Stomach (tissue), 9 donors: ENCODE data around the gene PROB1. TPM values are rescaled to one million over a fixed set of nuclear protein-coding genes. Genes with fewer than 3 reads are reported as not detected.
A peak's percentile ranks its signal among the peaks of the same experiment; 100 is the strongest.

Experiments used
- DNase-seq, 2 donors: peaks; one replicate each; pipeline versions ENCODE4 v3.0.0 to v3.0.0-alpha.2; 2013 to 2019
- H3K27ac ChIP-seq, 5 donors: fragments of 200-600 bp in 4 of 5; sonication (generic) in 4 of 5; one replicate each; pipeline ENCODE4 v1.5.1; 2013 to 2019; ENCODE audit warnings: mild to moderate bottlenecking in 1 of 5, moderate library complexity in 1 of 5
- H3K27me3 ChIP-seq, 3 donors: fragments of 200-600 bp; sonication (generic); one replicate each; pipeline ENCODE4 v1.5.1; 2017 to 2019; ENCODE audit warnings: mixed run types in 1 of 3
- H3K36me3 ChIP-seq, 4 donors: fragments of 200-600 bp; sonication (generic); 1 replicate in 3 of 4; 2 replicates in 1 of 4; pipeline ENCODE4 v1.5.1; 2016 to 2019
- H3K4me1 ChIP-seq, 4 donors: fragments of 200-600 bp; sonication (generic); one replicate each; pipeline ENCODE4 v1.5.1; 2016 to 2019
- H3K4me3 ChIP-seq, 4 donors: fragments of 200-600 bp; sonication (generic) in 3 of 4; one replicate each; pipeline ENCODE4 v1.5.1; 2016 to 2019; ENCODE audit warnings: mild to moderate bottlenecking in 1 of 4
- H3K9me3 ChIP-seq, 4 donors: fragments of 200-600 bp; sonication (generic); one replicate each; pipeline ENCODE4 v1.5.1; 2016 to 2019
- CTCF ChIP-seq, 7 experiments: fragments of 450-650 bp in 4 of 7; fragments of 200-600 bp in 3 of 7; sonication (generic) in 3 of 7; IDR thresholded peaks; one replicate each; pipeline ENCODE4 v1.5.1; 2016 to 2019; ENCODE audit warnings: antibody characterized with exemption in 7 of 7, control low read depth in 2 of 7, mild to moderate bottlenecking in 1 of 7
- EP300 ChIP-seq: sonication (generic); formaldehyde crosslinking; IDR thresholded peaks from one replicate; pipeline ENCODE4 v1.6.1; 2017; ENCODE audit warnings: antibody characterized with exemption
- POLR2A ChIP-seq, 4 donors: fragments of 450-650 bp; IDR thresholded peaks; one replicate each; pipeline ENCODE4 v1.6.1; 2016; ENCODE audit warnings: antibody characterized with exemption in 4 of 4, control low read depth in 2 of 4, mild to moderate bottlenecking in 1 of 4, moderate library complexity in 1 of 4
- POLR2AphosphoS5 ChIP-seq, 3 donors: sonication (generic); formaldehyde crosslinking; IDR thresholded peaks; one replicate each; pipeline ENCODE4 v1.6.1; 2016; ENCODE audit warnings: antibody characterized with exemption in 3 of 3
- WGBS, 5 donors: extraction: QIAGEN DNeasy Blood & Tissue Kit in 3 of 5; methylation state at CpG; one replicate each; pipeline versions ENCODE4 v1.1.5 to v1.1.7; 2013 to 2018; 5-methylcytosine and 5-hydroxymethylcytosine counted together
- intact Hi-C: fragments of 100-400 bp; cut with DNase I; formaldehyde crosslinking; loops from one replicate; pipeline ENCODE4 v1.15.1; 2023; ENCODE audit warnings: low total_unique reads
- polyA plus RNA-seq, 3 donors: library from polyadenylated mRNA; stranded (reverse); fragments of 200-250 nt; gene quantifications; one replicate each; pipeline ENCODE4 v1.2.3, GENCODE V29; 2013
- total RNA-seq, 5 donors: library from RNA; depleted of rRNA; stranded (reverse); fragments of >200 nt; gene quantifications; one replicate each; pipeline versions ENCODE4 v1.1.0 to v1.2.3, GENCODE V29; 2014 to 2016
- donor health status: healthy with polysubstance abuse.
- donor health status: Bipolar disorder and iron deficiency.
- donor health status: healthy.

Gene PROB1
- total and polyA plus RNA-seq, 8 donors, result 0.55 to 0.89 (median 0.73) TPM; not detected in 3

DNA sequence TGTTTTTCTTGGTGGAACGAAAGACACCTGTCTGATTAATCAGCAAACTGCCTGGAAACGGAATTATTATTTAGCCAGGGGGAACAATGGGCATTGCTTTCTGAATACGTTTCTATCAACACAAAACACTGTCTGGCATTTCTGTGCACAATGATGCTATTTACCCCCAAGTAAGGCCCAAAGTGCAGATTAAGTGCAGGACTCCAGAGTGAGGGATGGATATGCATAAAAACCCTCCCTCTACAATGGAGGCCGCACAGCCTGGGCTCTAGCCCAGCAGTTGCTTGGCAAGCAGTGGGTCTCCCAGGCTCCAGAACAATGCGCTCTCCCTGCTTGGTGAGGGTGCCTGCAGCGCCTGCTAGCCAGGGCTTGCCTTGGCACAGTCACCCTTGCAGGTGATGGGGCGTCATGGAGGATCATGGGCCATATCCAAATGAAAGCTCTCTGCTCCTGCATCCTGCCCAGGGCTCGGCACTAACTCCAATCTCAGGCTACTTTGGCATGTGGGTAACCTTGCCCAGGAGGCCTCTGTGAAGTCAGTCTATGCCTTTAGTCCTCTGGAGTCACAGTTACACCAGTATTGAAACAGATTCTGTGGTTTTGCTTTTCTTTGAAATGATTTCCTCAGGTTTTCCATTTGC, 20.4 kb upstream of the PROB1 start:
- H3K4me1 ChIP-seq, result peaks cover 5 to 53% (median 26%) of the 10 kb centered on the region in 4 donors

DNA sequence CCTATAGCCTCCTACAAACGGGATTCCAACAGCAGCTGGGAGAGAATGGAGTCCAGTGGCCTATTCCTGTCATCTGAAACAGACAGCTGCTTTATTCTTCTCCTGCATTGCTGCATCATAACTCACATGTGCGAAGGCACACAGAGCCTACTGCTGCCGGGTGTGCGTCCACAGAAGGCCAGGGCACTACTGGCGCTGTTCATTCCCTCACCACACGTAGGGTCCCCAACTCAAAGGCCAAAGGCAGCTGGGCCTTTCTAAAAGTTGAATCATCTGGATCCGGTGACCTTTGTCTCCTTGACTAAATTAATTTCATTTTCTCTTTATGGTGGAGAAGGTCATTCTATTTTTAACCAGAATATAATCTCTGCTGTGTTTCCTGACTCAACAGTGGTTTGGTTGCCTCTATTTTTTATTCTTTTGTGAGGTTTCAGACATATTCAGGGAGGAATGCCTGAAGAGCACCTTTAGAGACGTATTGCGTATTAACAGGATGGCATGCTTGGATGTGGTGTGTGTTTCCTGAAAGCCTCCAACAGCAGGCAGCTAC, 19.8 kb upstream of the PROB1 start:
- H3K27ac ChIP-seq, result peak overlapping the region in 3 of 5 donors; percentile 52 to 68 (median 58)
- H3K4me1 ChIP-seq, result peaks cover 5 to 60% (median 29%) of the 10 kb centered on the region in 4 donors
- intact Hi-C loops, result no loop called here
- peak in 1 of 2 donors; percentile 44 for DNase-seq
- H3K27me3 ChIP-seq, result no peaks in the 10 kb centered on the region
- no peak overlapping the region for H3K4me3 ChIP-seq
- H3K9me3 ChIP-seq, result no peaks in the 10 kb centered on the region
- TF ChIP-seq EP300 (no peak), POLR2AphosphoS5 (IDR thresholded peaks at IDR 0.05) (no peak), CTCF (IDR thresholded peaks at IDR 0.05) (no peak), POLR2A (IDR thresholded peaks at IDR 0.05) (no peak)
- 70 to 81% (median 76%) methylated on average over 9 of the region's 9 CpGs for WGBS, 5 donors
- H3K36me3 ChIP-seq, result peaks cover under 1 to 43% (median 30%) of the 10 kb centered on the region in 4 donors

More for the DNA sequence above, 20.4 kb upstream of the PROB1 start:
- TF ChIP-seq CTCF (IDR thresholded peaks at IDR 0.05) (no peak), POLR2AphosphoS5 (IDR thresholded peaks at IDR 0.05) (no peak)
- whole genome bisulfite sequencing, 5 donors, result 61 to 69% (median 67%) methylated on average over 7 to 8 of the region's 8 CpGs
- intact Hi-C loops, result no loop called here
- Histone ChIP-seq H3K4me3 (no peak overlapping the region), H3K27ac (peak overlapping the region in 3 of 5 donors; percentile 31 to 68 (median 58)), H3K9me3 (no peaks in the 10 kb centered on the region), H3K36me3 (peaks cover 5 to 48% (median 37%) of the 10 kb centered on the region in 4 donors), H3K27me3 (no peaks in the 10 kb centered on the region)
- DNase-seq, result peak in 1 of 2 donors; percentile 47

GRCh38 chr5:139413963-139414362, 19.1 kb upstream of the PROB1 start:
- H3K27me3 ChIP-seq, result no peaks in the 10 kb centered on the region
- no peak for DNase-seq
- intact Hi-C loops, result no loop called here
- H3K36me3 ChIP-seq, result peaks cover 0 to 36% (median 23%) of the 10 kb centered on the region in 4 donors
- H3K4me3 ChIP-seq, result no peak overlapping the region
- H3K9me3 ChIP-seq, result no peaks in the 10 kb centered on the region
- 81 to 87% (median 86%) methylated on average over 6 of the region's 6 CpGs for WGBS, 5 donors
- peaks cover 5 to 62% (median 29%) of the 10 kb centered on the region in 4 donors for H3K4me1 ChIP-seq
- H3K27ac ChIP-seq, result peak overlapping the region in 3 of 5 donors; percentile 52 to 68 (median 58)
- TF ChIP-seq POLR2A (IDR thresholded peaks at IDR 0.05) (no peak), EP300 (no peak), POLR2AphosphoS5 (IDR thresholded peaks at IDR 0.05) (no peak), CTCF (IDR thresholded peaks at IDR 0.05) (no peak)

DNA sequence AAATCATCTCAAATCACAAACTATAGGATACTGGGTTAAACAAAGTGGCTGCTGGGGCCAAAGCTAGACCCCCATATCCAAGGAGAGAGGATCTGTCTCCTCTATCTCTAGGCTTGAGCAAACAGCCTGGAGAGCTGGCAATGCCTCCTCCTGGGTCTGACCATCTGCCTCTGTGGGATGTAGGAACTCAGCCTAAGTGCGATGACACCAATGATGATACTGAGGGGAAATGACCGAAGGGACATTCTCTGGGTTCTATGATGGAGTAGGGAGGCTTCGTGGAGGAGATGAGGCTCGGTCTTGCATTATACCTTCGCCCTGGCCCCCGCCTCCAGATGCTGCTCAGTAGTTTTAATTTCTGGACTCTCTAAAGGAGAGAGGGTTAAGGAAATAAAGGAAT, 18.2 kb upstream of the PROB1 start:
- Histone ChIP-seq H3K4me1 (peaks cover 5 to 56% (median 28%) of the 10 kb centered on the region in 4 donors), H3K27me3 (no peaks in the 10 kb centered on the region), H3K27ac (peak overlapping the region in 1 of 5 donors; percentile 71), H3K9me3 (no peaks in the 10 kb centered on the region), H3K4me3 (no peak overlapping the region), H3K36me3 (peaks cover 0 to 28% (median 18%) of the 10 kb centered on the region in 4 donors)
- WGBS, 5 donors, result 96 to 99% (median 97%) methylated on average over 6 of the region's 6 CpGs
- intact Hi-C loops, result no loop called here
- DNase-seq, result no peak
- no peak for TF ChIP-seq POLR2A (IDR thresholded peaks at IDR 0.05)
- no peak for TF ChIP-seq CTCF (IDR thresholded peaks at IDR 0.05)
- TF ChIP-seq EP300, result no peak
- TF ChIP-seq POLR2AphosphoS5 (IDR thresholded peaks at IDR 0.05), result no peak
